SU-DHL-6 (cell line): Measurements from ENCODE around the gene RNF40.

Source experiments
- H2AFZ ChIP-seq: fragments of 200-600 bp; sonication (generic); 2 replicates; pipeline ENCODE4 v1.6.1; 2014; ENCODE audit warnings: low read depth, mild to moderate bottlenecking, moderate library complexity, mixed read lengths, antibody characterized with exemption, low read length; ENCODE audit not compliant: severe bottlenecking
- H3F3A ChIP-seq: fragments of 200-600 bp; shearing (Covaris generic); 2 replicates; pipeline ENCODE4 v1.6.0; 2016; ENCODE audit warnings: antibody characterized with exemption, mild to moderate bottlenecking; ENCODE audit not compliant: insufficient read depth
- H3K27ac ChIP-seq: fragments of 200-600 bp; sonication (generic); 2 replicates; pipeline ENCODE4 v1.5.1; 2016; ENCODE audit warnings: low read depth, mild to moderate bottlenecking, low read length, moderate library complexity, mixed read lengths
- H3K27me3 ChIP-seq: fragments of 200-600 bp; sonication (generic), shearing (Covaris generic); 2 replicates; pipeline ENCODE4 v1.6.0; 2014; ENCODE audit warnings: mild to moderate bottlenecking, low read length
- H3K36me3 ChIP-seq: fragments of 200-600 bp; sonication (generic); 2 replicates; pipeline ENCODE4 v1.6.1; 2014; ENCODE audit warnings: mild to moderate bottlenecking, low read length, mixed read lengths
- H3K4me2 ChIP-seq: fragments of 300-600, 200-600 bp; shearing (Covaris generic), sonication (generic); 2 replicates; pipeline ENCODE4 v1.6.0; 2014; ENCODE audit warnings: low read length, low read depth, mild to moderate bottlenecking; ENCODE audit not compliant: poor library complexity, severe bottlenecking
- H3K4me3 ChIP-seq: fragments of 200-600 bp; sonication (generic); 2 replicates; pipeline ENCODE4 v1.5.1; 2014; ENCODE audit warnings: antibody characterized with exemption, low read length, mild to moderate bottlenecking, mixed read lengths; ENCODE audit not compliant: insufficient read depth, poor library complexity, severe bottlenecking
- H3K79me2 ChIP-seq: fragments of 200-600 bp; sonication (generic); 2 replicates; pipeline ENCODE4 v1.6.1; 2014; ENCODE audit warnings: mild to moderate bottlenecking, low read length, moderate library complexity; ENCODE audit not compliant: insufficient read depth
- H3K9ac ChIP-seq: fragments of 200-600 bp; sonication (generic); 2 replicates; pipeline ENCODE4 v1.7.0; 2014; ENCODE audit warnings: mild to moderate bottlenecking, low read length
- H3K9me2 ChIP-seq: fragments of 200-600 bp; sonication (generic); replicated peaks from 2 replicates; pipeline ENCODE4 v1.6.1; 2014; ENCODE audit warnings: low read length; ENCODE audit not compliant: insufficient read depth
- H3K9me3 ChIP-seq: fragments of 200-600 bp; sonication (generic); 2 replicates; pipeline ENCODE4 v1.6.1; 2014; ENCODE audit warnings: low read length, mixed read lengths; ENCODE audit not compliant: insufficient read depth
- H4K20me1 ChIP-seq: fragments of 200-600 bp; sonication (generic); 2 replicates; pipeline ENCODE4 v1.6.1; 2014; ENCODE audit warnings: low read depth, mild to moderate bottlenecking, antibody characterized with exemption, low read length, moderate library complexity, mixed read lengths
- CTCF ChIP-seq: fragments of 200-600 bp; sonication (generic); IDR thresholded peaks from one replicate; pipeline ENCODE4 v1.5.1; 2017; ENCODE audit warnings: antibody characterized with exemption, mild to moderate bottlenecking, low read length, moderate library complexity; ENCODE audit not compliant: insufficient read depth, poor library complexity, severe bottlenecking
- EZH2phosphoT487 ChIP-seq: fragments of 200-600 bp; sonication (generic), shearing (Covaris generic); conservative IDR thresholded peaks from 2 replicates; pipeline ENCODE4 v1.6.1; 2018; ENCODE audit warnings: mild to moderate bottlenecking, antibody characterized with exemption, low read length, moderate library complexity, mixed read lengths

The RNF40 gene

GRCh38 chr16:30786936-30787612 is 25.0 kb downstream of the RNF40 start, which contains the start of gene ZNF629:
ZNF629 (minus strand) TSS chr16:30787205; CDS start chr16:30784482, 2,723 bp downstream.
- H2AFZ ChIP-seq = no peak within 1 kb of the TSS
- no peaks in the 10 kb centered on the region for H3K9me3 ChIP-seq
- H3K4me3 ChIP-seq = no peak within 1 kb of the TSS
- no peaks in the 10 kb centered on the region for H3F3A ChIP-seq
- no peaks in the 10 kb centered on the region for H3K9me2 ChIP-seq
- no peaks in the 10 kb centered on the region for H4K20me1 ChIP-seq
- no peak within 1 kb of the TSS for H3K4me2 ChIP-seq
- no peaks in the 10 kb centered on the region for H3K27me3 ChIP-seq
- H3K27ac ChIP-seq = no peak within 1 kb of the TSS
- no peak within 1 kb of the TSS for H3K9ac ChIP-seq
- TF ChIP-seq CTCF (no peak), EZH2phosphoT487 (no peak)
- H3K36me3 ChIP-seq = no peaks in the 10 kb centered on the region
- no peaks in the 10 kb centered on the region for H3K79me2 ChIP-seq

DNA sequence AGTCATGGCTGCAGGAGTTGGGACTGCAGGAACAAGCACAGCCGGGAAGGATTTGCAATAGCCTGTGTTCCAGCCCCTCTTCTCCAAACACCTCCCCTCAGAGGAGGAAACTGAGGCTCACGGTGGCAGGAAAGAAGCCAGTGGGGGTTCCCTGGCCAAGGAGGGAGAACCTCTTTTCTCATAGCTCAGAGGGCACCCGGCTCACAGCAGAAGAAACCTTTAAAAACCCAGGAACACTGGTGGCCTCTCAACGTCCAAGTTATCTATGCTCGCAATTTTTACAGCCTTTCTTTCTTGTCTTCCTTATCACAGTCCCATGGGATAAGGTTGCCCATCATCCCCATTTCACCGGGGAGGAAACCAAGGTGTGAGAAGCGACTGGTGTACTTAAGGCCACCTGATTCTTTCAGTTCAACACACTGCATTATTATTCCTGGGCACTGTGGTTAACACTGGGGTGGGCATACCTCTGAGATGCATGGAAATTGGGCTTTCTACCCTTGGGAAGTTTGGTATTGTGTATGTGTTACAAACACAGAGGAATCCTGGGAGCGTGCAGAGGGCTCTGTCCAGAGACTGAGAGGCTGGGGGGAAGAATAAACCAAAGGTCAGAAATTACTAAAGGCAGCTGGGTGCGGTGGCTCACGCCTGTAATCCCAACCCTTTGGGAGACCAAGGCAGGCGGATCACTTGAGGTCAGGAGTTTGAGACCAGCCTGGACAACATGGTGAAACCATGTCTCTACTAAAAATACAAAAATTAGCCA is 25.7 kb downstream of the RNF40 start:
- Histone ChIP-seq H3K27me3 (no peaks in the 10 kb centered on the region), H4K20me1 (no peaks in the 10 kb centered on the region), H3K9me3 (no peaks in the 10 kb centered on the region), H3F3A (no peaks in the 10 kb centered on the region), H3K27ac (no peak overlapping the region), H3K9ac (no peak overlapping the region), H2AFZ (no peak overlapping the region), H3K79me2 (no peaks in the 10 kb centered on the region), H3K36me3 (no peaks in the 10 kb centered on the region), H3K9me2 (no peaks in the 10 kb centered on the region), H3K4me2 (no peak overlapping the region), H3K4me3 (no peak overlapping the region)
- no peak for TF ChIP-seq EZH2phosphoT487

- Histone ChIP-seq H3K4me3 (no peak overlapping the region), H3K27ac (no peak overlapping the region), H3F3A (no peaks in the 10 kb centered on the region), H3K9me2 (no peaks in the 10 kb centered on the region), H3K36me3 (no peaks in the 10 kb centered on the region), H3K27me3 (no peaks in the 10 kb centered on the region), H4K20me1 (no peaks in the 10 kb centered on the region), H2AFZ (no peak overlapping the region), H3K4me2 (no peak overlapping the region), H3K9ac (no peak overlapping the region), H3K79me2 (no peaks in the 10 kb centered on the region), H3K9me3 (no peaks in the 10 kb centered on the region)
- TF ChIP-seq CTCF = no peak
- no peak for TF ChIP-seq EZH2phosphoT487
Measured at GRCh38 chr16:30793508-30794069, 31.5 kb downstream of the RNF40 start.

- H3K4me2 ChIP-seq = no peak overlapping the region
- H3K9me2 ChIP-seq = no peaks in the 10 kb centered on the region
- H3K9me3 ChIP-seq = no peaks in the 10 kb centered on the region
- no peaks in the 10 kb centered on the region for H3K79me2 ChIP-seq
- no peak overlapping the region for H3K27ac ChIP-seq
- H3K9ac ChIP-seq = no peak overlapping the region
- TF ChIP-seq CTCF = no peak
- TF ChIP-seq EZH2phosphoT487 = no peak
- H4K20me1 ChIP-seq = no peaks in the 10 kb centered on the region
- H2AFZ ChIP-seq = no peak overlapping the region
- H3K4me3 ChIP-seq = no peak overlapping the region
- H3K36me3 ChIP-seq = no peaks in the 10 kb centered on the region
- no peaks in the 10 kb centered on the region for H3K27me3 ChIP-seq
- H3F3A ChIP-seq = no peaks in the 10 kb centered on the region
Measured at GRCh38 chr16:30794634-30795033, 32.5 kb downstream of the RNF40 start.
